GM12801 (cell line): ENCODE results near the gene OR10C1.

Experiments used
- CTCF ChIP-seq: IDR thresholded peaks from one replicate; pipeline ENCODE4 v1.5.1; 2011; ENCODE audit warnings: control low read depth; ENCODE audit not compliant: insufficient read length; ENCODE audit errors: extremely low read depth

The OR10C1 gene

GRCh38 chr6:29439006-29439405 lies at the start of gene OR10C1:
OR10C1 (plus strand) TSS chr6:29439306; CDS start chr6:29440016, 710 bp downstream.
- no peak for TF ChIP-seq CTCF

GRCh38 chr6:29395331-29395730 lies 43.8 kb upstream of the OR10C1 start, which contains the start of gene OR12D2:
OR12D2 (plus strand) TSS chr6:29395631; CDS start chr6:29396700, 1,069 bp downstream.
- TF ChIP-seq CTCF: no peak

GRCh38 chr6:29399525-29399924 lies 39.6 kb upstream of the OR10C1 start:
- TF ChIP-seq CTCF: no peak

GRCh38 chr6:29403801-29404200 lies 35.3 kb upstream of the OR10C1 start:
- no peak for TF ChIP-seq CTCF

DNA sequence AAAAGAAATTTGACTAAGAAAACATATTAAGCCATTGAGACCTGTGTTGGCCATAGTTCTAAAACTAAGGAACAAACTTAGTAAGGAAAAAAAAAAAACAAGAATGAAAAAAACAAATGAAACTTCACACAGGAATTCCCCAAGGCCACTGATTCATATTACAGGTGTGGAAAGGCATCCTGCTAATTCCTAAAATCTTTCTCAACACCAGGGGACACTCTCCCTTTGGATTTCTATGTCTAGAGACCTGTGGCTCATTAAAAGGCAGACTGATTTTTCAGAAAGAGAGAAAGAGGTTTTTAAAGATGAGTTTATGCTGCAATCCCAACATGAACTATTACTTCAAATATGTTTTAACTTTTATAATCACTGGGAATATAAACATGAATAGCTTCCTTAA lies 24.5 kb upstream of the OR10C1 start, which contains the start of gene OR12D1:
TSS of gene OR12D1 (plus strand) at position 341 of the 400 bp plus-strand sequence.
- no peak for TF ChIP-seq CTCF

- TF ChIP-seq CTCF: no peak
These were observed 19.6 kb upstream of the OR10C1 start for GRCh38 chr6:29419516-29419915.

DNA sequence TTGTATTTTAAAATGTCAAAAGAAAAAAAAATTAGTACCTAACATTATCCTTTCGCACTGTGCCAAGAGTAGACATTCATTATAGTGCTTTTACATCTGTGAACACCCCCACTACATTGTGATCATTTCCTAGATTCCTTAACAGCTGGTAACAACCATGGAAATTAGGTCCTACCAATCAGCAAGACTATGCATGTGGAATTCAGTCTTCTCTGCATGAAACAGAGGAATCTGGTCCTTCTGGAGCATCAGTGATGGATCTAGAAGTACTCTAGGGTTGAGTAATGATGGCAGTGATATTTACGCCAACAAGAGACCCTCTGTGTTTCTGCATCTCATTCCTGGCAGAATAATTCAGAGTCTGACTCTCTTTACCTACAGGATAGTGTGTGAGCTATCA lies 14.9 kb upstream of the OR10C1 start:
- TF ChIP-seq CTCF: no peak
